ENCODE data around the gene BICD2. TPM values are rescaled to one million over a fixed set of nuclear protein-coding genes. Genes with fewer than 3 reads are reported as not detected.

Gene BICD2
- total and polyA plus RNA-seq, 12 donors = 22.5 to 41.8 (median 33.2) TPM

- Histone ChIP-seq H3K4me1 (peaks cover 4 to 40% (median 31%) of the 10 kb centered on the region in 9 donors), H3K27me3 (no peaks in the 10 kb centered on the region), H3K36me3 (peaks cover 0 to 12% (median 0%) of the 10 kb centered on the region in 9 donors), H3K27ac (peak overlapping the region in 5 of 10 donors; percentile 92 to 98 (median 94)), H3K9me3 (no peaks in the 10 kb centered on the region), H3K4me3 (peak overlapping the region in 7 of 10 donors; percentile 72 to 98 (median 85))
- WGBS, 2 donors = 68 to 87% methylated on average over 4 of the region's 4 CpGs
- TF ChIP-seq CTCF (IDR thresholded peaks at IDR 0.05) = no peak
- intact Hi-C loops (cut with DNase I) = loop anchor here in 5 of 10 donors (5.0 kb wide), 4 partner anchors 41 to 121 kb away; no protein-coding TSS in a partner anchor
- DNase-seq (peak in 1 of 2 donors; percentile 53), ATAC-seq (no peak)
Measured at GRCh38 chr9:92671323-92671722, 93.3 kb downstream of the BICD2 start.

- peak; percentile 98 for DNase-seq
- Histone ChIP-seq H3K36me3 (peaks cover 0 to 16% (median 0%) of the 10 kb centered on the region in 9 donors), H3K4me1 (peaks cover 4 to 52% (median 40%) of the 10 kb centered on the region in 9 donors), H3K4me3 (peak within 1 kb of the TSS; percentile 66 to 98 (median 81)), H3K27ac (peak within 1 kb of the TSS; percentile 72 to 98 (median 92)), H3K9me3 (no peaks in the 10 kb centered on the region), H3K27me3 (no peaks in the 10 kb centered on the region)
- WGBS, 2 donors = 0 to 1% methylated on average over 73 to 75 of the region's 75 CpGs
- TF ChIP-seq CTCF (IDR thresholded peaks at IDR 0.05) = no peak
- ATAC-seq = peak; percentile 94 to 98 (median 97)
- intact Hi-C loops (cut with DNase I) = loop anchor here in 5 of 10 donors (5.0 kb wide), 4 partner anchors 42 to 122 kb away; no protein-coding TSS in a partner anchor
Measured at GRCh38 chr9:92669890-92670708, 94.5 kb downstream of the BICD2 start, which contains the start of gene IPPK. IPPK (minus strand) TSS chr9:92670131; CDS start chr9:92669988, 143 bp downstream.

- intact Hi-C loops (cut with DNase I) = loop anchor here in 1 of 10 donors (5.0 kb wide), 1 partner anchor 98 kb away; no protein-coding TSS in a partner anchor
- peak; percentile 0 to 38 (median 16) for ATAC-seq
- H3K4me1 ChIP-seq = peaks cover 9 to 58% (median 44%) of the 10 kb centered on the region in 9 donors
Measured at GRCh38 chr9:92669527-92669889, 95.1 kb downstream of the BICD2 start.

More at GRCh38 chr9:92669527-92669889, 95.1 kb downstream of the BICD2 start:
- peak overlapping the region; percentile 57 to 98 (median 92) for H3K27ac ChIP-seq
- no peaks in the 10 kb centered on the region for H3K27me3 ChIP-seq
- no peak for DNase-seq
- peak overlapping the region; percentile 66 to 98 (median 81) for H3K4me3 ChIP-seq
- peaks cover 0 to 17% (median 0%) of the 10 kb centered on the region in 9 donors for H3K36me3 ChIP-seq
- 0 to 1% methylated on average over 29 of the region's 29 CpGs for whole genome bisulfite sequencing, 2 donors
- H3K9me3 ChIP-seq = no peaks in the 10 kb centered on the region
- no peak for TF ChIP-seq CTCF (IDR thresholded peaks at IDR 0.05)

Data from heart right ventricle (tissue), 16 donors.